Measurements from ENCODE around the gene KCNH4.

GRCh38 chr17:42114118-42114517 is 66.8 kb downstream of the KCNH4 start:
- TF ChIP-seq, protein P1, sequence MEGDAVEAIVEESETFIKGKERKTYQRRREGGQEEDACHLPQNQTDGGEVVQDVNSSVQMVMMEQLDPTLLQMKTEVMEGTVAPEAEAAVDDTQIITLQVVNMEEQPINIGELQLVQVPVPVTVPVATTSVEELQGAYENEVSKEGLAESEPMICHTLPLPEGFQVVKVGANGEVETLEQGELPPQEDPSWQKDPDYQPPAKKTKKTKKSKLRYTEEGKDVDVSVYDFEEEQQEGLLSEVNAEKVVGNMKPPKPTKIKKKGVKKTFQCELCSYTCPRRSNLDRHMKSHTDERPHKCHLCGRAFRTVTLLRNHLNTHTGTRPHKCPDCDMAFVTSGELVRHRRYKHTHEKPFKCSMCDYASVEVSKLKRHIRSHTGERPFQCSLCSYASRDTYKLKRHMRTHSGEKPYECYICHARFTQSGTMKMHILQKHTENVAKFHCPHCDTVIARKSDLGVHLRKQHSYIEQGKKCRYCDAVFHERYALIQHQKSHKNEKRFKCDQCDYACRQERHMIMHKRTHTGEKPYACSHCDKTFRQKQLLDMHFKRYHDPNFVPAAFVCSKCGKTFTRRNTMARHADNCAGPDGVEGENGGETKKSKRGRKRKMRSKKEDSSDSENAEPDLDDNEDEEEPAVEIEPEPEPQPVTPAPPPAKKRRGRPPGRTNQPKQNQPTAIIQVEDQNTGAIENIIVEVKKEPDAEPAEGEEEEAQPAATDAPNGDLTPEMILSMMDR (IDR thresholded peaks at IDR 0.05; ENCODE audit: low read depth, low read length) = no peak
- TF ChIP-seq EZH2phosphoT487 (IDR thresholded peaks at IDR 0.05; ENCODE audit: low read depth) = no peak
